Peyer's patch (tissue), 4 donors: ENCODE measurements around the gene DNAJB4. TPM values are rescaled to one million over a fixed set of nuclear protein-coding genes. Genes with fewer than 3 reads are reported as not detected.

Experiments used
- DNase-seq, 3 donors: peaks; one replicate each; pipeline ENCODE4 v3.0.0-alpha.2; 2017 to 2019
- H3K27ac ChIP-seq, 4 donors: fragments of 200-600 bp; sonication (generic); one replicate each; pipeline ENCODE4 v1.5.1; 2016 to 2019
- H3K27me3 ChIP-seq, 2 donors: fragments of 200-600 bp; sonication (generic); one replicate each; pipeline ENCODE4 v1.5.1; 2019
- H3K36me3 ChIP-seq, 3 donors: fragments of 200-600 bp; sonication (generic); one replicate each; pipeline ENCODE4 v1.5.1; 2016 to 2019
- H3K4me1 ChIP-seq, 4 donors: fragments of 200-600 bp; sonication (generic); one replicate each; pipeline ENCODE4 v1.5.1; 2016 to 2019
- H3K4me3 ChIP-seq, 4 donors: fragments of 200-600 bp; sonication (generic); 1 replicate in 3 of 4; 2 replicates in 1 of 4; pipeline ENCODE4 v1.5.1; 2016 to 2019; ENCODE audit warnings: mild to moderate bottlenecking in 1 of 4
- H3K9me3 ChIP-seq, 4 donors: fragments of 200-600 bp; sonication (generic); one replicate each; pipeline ENCODE4 v1.5.1; 2016 to 2019; ENCODE audit warnings: mild to moderate bottlenecking in 1 of 4
- POLR2A ChIP-seq, 2 donors: fragments of 450-650 bp; IDR thresholded peaks; one replicate each; pipeline ENCODE4 v1.5.1; 2017; ENCODE audit warnings: antibody characterized with exemption in 2 of 2, mild to moderate bottlenecking in 2 of 2, moderate library complexity in 2 of 2
- total RNA-seq, 4 donors: library from RNA; depleted of rRNA; stranded (reverse); fragments of >200 nt; gene quantifications; one replicate each; pipeline ENCODE4 v1.1.0, GENCODE V29; 2016
- TF ChIP-seq, protein P1 (sequence below), 6 experiments: fragments of 450-650 bp in 4 of 6; fragments of 200-600 bp in 2 of 6; sonication (generic) in 1 of 6; IDR thresholded peaks; one replicate each; pipeline ENCODE4 v1.5.1; 2017 to 2019; ENCODE audit warnings: antibody characterized with exemption in 6 of 6, mild to moderate bottlenecking in 3 of 6, moderate library complexity in 1 of 6

Gene DNAJB4
- total RNA-seq, 4 donors from 2014 or later, result 8.8 to 38.0 (median 13.4) TPM

DNA sequence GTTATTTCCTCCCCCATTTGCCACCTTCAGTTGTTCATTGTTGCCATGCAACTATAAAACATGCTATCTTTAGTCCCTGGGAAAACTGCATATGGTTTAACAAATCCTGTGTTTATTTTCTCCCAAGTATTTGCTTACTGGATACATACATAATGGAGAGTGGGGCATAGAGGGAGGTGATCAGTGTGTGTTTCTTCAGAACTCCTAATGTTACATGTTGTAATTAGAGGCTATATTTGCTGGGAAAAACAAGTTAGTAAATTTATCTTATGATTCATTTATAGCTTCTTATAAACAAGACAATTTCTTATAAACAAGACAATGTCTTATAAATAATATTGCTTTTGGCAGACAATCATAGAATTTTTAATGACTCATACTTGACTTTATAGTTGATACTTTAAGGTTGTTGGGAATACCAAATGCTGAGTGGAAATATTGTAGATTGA, 33.8 kb downstream of the DNAJB4 start:
- no peaks in the 10 kb centered on the region for H3K27me3 ChIP-seq
- TF ChIP-seq POLR2A (IDR thresholded peaks at IDR 0.05), result no peak
- TF ChIP-seq, protein P1, sequence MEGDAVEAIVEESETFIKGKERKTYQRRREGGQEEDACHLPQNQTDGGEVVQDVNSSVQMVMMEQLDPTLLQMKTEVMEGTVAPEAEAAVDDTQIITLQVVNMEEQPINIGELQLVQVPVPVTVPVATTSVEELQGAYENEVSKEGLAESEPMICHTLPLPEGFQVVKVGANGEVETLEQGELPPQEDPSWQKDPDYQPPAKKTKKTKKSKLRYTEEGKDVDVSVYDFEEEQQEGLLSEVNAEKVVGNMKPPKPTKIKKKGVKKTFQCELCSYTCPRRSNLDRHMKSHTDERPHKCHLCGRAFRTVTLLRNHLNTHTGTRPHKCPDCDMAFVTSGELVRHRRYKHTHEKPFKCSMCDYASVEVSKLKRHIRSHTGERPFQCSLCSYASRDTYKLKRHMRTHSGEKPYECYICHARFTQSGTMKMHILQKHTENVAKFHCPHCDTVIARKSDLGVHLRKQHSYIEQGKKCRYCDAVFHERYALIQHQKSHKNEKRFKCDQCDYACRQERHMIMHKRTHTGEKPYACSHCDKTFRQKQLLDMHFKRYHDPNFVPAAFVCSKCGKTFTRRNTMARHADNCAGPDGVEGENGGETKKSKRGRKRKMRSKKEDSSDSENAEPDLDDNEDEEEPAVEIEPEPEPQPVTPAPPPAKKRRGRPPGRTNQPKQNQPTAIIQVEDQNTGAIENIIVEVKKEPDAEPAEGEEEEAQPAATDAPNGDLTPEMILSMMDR (IDR thresholded peaks at IDR 0.05), result no peak
- H3K4me1 ChIP-seq, result no peaks in the 10 kb centered on the region
- no peak for DNase-seq
- no peaks in the 10 kb centered on the region for H3K36me3 ChIP-seq
- H3K4me3 ChIP-seq, result no peak overlapping the region
- peak overlapping the region in 1 of 4 donors; percentile 5 for H3K27ac ChIP-seq
- no peaks in the 10 kb centered on the region for H3K9me3 ChIP-seq

DNA sequence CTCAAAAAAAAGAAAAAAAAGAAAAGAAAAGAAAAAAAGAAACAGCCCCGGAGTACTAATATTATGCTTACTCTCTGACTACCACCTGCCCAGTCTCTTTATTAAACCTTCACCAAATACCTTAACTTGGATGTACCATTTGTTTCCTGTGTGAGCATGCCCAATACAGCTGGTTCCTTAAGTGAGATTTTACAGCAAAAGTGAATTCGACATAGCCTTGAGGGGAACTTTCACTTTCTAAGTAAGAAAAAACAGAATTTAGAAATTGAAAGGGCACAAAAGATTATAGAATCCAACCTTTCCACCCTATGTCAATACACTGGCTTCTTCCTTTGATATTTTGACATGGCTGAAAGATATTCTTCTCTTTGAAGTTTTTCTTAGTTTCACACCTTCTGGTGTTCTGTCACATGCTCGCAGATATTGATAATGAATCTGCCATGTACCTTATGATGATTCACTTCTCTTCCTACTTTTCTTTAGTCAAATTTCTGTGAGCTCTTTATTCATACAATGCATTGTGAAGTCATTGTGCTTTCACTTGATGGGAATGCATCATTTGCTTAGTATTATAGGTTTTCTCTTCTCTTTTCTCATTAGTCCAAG, 35.8 kb downstream of the DNAJB4 start:
- H3K27me3 ChIP-seq, result no peaks in the 10 kb centered on the region
- no peak overlapping the region for H3K4me3 ChIP-seq
- DNase-seq, result no peak
- peaks cover 0 to 5% (median 0%) of the 10 kb centered on the region in 4 donors for H3K4me1 ChIP-seq
- H3K27ac ChIP-seq, result no peak overlapping the region
- TF ChIP-seq, protein P1 (IDR thresholded peaks at IDR 0.05), result no peak
- no peak for TF ChIP-seq POLR2A (IDR thresholded peaks at IDR 0.05)
- H3K9me3 ChIP-seq, result no peaks in the 10 kb centered on the region
- H3K36me3 ChIP-seq, result no peaks in the 10 kb centered on the region

DNA sequence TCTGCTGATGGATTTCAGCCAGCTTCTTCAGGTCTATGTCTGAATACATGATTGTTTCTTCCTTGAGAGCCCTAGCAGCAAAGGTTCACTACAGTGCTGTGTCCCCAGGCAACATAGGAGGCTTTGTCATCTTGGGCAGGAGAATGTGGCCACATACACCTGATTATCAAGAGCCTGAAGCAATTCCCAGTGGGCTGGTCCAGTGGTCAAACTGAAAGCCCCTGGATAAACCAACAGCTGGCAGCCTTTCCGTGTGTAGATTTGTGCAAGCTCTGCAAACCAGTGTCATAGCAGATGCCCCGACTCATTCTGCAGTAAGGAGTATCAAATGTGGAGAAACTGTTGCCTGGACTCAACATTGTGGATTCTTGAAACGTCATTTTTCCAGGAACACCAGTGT, 38.7 kb downstream of the DNAJB4 start:
- no peaks in the 10 kb centered on the region for H3K27me3 ChIP-seq
- TF ChIP-seq POLR2A (IDR thresholded peaks at IDR 0.05), result no peak
- TF ChIP-seq, protein P1 (IDR thresholded peaks at IDR 0.05), result no peak
- no peaks in the 10 kb centered on the region for H3K36me3 ChIP-seq
- no peak overlapping the region for H3K27ac ChIP-seq
- H3K4me3 ChIP-seq, result no peak overlapping the region
- peaks cover 0 to 5% (median 0%) of the 10 kb centered on the region in 4 donors for H3K4me1 ChIP-seq
- H3K9me3 ChIP-seq, result no peaks in the 10 kb centered on the region
- no peak for DNase-seq

DNA sequence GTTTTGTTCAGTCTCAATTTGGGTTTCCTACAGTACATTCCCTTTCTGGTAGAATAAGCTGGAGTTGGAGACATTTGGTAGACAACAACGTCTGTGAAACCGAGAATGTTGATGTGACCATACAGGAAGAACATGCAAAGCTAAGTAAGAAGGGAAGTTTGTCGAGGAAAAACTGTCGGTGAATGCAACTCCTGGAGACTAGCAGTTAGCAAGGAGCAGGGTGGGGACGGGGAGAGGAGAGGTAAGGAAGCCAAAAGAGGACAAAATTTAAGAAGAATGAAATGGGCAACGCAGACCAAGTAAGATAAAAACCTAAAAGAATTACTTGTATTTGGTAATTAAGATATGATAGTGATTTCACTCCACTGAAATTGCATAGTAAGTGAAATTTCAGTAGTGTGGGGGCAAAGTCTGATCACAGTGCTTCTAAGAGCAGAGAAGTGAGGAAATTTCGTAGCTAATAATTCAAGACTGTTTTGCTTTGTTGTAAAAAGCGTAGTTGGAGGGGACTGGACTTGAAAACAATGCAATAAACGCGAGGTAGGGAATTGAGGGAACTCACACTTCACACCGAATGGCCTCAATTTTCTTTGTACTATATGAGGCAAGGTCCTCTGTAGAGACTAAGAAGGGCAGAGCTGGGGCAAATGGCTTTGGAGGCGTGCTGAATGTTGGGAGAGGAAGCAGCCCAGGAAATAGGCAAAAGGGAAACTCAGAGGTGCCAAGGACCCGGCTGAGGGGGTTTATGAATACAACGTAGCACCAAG, 40.2 kb downstream of the DNAJB4 start:
- Histone ChIP-seq H3K9me3 (no peaks in the 10 kb centered on the region), H3K27ac (peak overlapping the region in 3 of 4 donors; percentile 77 to 92 (median 88)), H3K27me3 (no peaks in the 10 kb centered on the region), H3K4me3 (peak overlapping the region in 3 of 4 donors; percentile 65 to 85 (median 81)), H3K36me3 (no peaks in the 10 kb centered on the region), H3K4me1 (peaks cover 0 to 5% (median 0%) of the 10 kb centered on the region in 4 donors)
- no peak for DNase-seq
- TF ChIP-seq POLR2A (IDR thresholded peaks at IDR 0.05), result no peak

DNA sequence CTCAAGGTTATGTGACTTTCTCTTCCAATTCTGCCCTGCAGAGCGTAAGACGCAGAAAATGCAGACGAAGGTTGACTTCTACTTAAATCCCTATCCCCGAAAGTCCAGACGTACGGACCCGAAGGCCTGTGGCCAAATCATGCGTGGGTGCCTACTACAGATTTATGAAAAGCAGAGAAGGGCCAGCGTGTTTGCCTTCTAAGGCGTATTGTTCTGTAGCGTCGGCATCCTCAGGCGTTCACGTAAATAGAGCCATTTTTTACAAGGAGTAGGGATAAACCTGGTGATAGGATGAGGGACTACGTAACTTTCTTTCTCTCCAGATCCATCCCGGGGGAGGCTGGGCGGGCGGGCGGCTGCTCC, 40.8 kb downstream of the DNAJB4 start:
- H3K36me3 ChIP-seq, result no peaks in the 10 kb centered on the region
- H3K27me3 ChIP-seq, result no peaks in the 10 kb centered on the region
- peak overlapping the region; percentile 17 to 92 (median 82) for H3K27ac ChIP-seq
- H3K9me3 ChIP-seq, result no peaks in the 10 kb centered on the region
- TF ChIP-seq, protein P1 (IDR thresholded peaks at IDR 0.05), result no peak
- TF ChIP-seq POLR2A (IDR thresholded peaks at IDR 0.05), result no peak
- peak overlapping the region; percentile 54 to 85 (median 73) for H3K4me3 ChIP-seq
- peaks cover 0 to 5% (median 0%) of the 10 kb centered on the region in 4 donors for H3K4me1 ChIP-seq
- no peak for DNase-seq
